IPS-18c (cell line): ENCODE results near the gene PGLYRP2.

Experiments used
- H3K4me3 ChIP-seq: 2 replicates; pipeline ENCODE4 v1.7.0; 2013; ENCODE audit warnings: low read depth, mild to moderate bottlenecking, low read length, moderate library complexity; ENCODE audit not compliant: insufficient read depth
- H3K9me3 ChIP-seq: one replicate; pipeline ENCODE4 v1.6.1; 2013; ENCODE audit warnings: mild to moderate bottlenecking, low read length, moderate library complexity; ENCODE audit not compliant: control insufficient read depth, insufficient read depth

PGLYRP2 gene

DNA sequence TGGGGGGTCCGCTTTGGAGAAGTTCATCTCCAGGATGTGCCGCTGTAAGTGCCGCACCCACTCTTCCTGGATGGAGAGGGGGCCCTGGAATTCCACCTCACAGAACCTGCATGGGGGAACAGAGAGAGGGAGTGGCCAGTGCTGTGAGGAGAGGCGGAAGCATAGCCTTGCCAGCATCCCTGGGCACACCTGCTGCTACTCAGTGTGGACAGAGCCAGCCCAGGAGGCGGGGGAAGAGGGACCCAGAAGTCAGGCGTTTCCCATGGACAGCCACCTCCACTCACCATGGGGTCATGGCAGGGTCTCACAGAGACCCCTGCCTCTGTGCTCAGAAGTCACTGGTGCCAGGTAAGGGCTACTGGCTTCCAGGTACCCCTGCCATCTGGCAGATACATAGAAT is 56.2 kb downstream of the PGLYRP2 start:
- H3K9me3 ChIP-seq, result peaks cover 7% of the 10 kb centered on the region
- H3K4me3 ChIP-seq, result no peak overlapping the region

GRCh38 chr19:15422296-15423075 is 56.8 kb downstream of the PGLYRP2 start:
- Histone ChIP-seq H3K4me3 (no peak overlapping the region), H3K9me3 (peaks cover 7% of the 10 kb centered on the region)

DNA sequence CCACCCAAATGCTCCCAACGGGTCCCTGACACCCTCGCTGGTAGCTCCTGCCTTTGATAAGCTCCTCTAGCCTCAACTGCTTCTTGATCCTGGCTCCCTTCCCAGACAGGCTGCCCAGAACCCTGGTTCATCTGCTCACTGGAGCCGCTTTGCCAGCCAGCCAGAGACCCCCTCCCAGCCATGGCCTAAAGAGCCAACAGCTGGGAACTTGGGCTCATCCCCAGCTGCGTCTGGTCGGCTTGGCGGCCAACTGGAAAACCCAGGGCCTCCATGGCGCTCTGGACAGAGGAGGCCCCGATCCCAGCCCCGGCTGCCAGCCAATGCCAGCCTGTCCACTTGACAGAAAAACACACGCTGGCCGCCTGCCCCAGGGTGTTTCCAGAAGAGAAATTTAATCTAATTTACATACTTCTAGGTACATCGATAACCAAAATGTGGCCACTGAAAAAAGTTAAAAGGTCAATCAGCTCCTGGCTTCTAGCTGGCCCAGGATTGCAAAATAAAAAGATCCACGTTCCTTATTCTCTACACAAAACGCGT is 57.5 kb downstream of the PGLYRP2 start:
- Histone ChIP-seq H3K4me3 (no peak overlapping the region), H3K9me3 (peaks cover 7% of the 10 kb centered on the region)

GRCh38 chr19:15421136-15421695 is 58.1 kb downstream of the PGLYRP2 start:
- Histone ChIP-seq H3K9me3 (peaks cover 7% of the 10 kb centered on the region), H3K4me3 (no peak overlapping the region)

DNA sequence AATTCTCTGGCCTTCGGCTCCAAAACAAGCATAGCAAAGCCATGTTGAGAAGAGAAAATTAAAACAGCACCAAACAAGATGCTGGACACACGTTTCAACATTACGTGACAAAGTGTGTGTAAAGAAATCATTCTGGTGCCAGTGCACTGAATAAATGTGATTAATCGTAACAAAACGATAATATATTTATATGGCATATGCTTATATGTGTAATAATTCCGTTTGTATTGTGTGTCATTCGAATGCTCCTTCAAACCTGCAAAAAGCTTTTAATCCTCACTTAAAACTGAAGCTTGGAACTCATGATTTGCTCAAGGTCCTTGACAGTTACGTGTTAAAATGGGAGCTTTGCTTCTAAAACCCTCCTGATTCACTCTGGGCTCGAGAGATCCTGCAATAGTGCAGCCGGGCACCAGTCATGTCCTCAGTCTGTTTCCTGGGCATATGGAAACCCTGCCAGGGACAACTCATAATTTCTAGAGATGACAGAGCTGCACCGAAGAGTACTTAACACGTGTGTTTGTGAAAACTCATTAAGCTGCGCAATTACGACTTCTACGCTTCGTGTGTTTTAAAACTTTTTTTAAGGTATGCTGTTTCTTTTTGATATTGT is 59.8 kb downstream of the PGLYRP2 start:
- Histone ChIP-seq H3K4me3 (no peak overlapping the region; the same call in 1 of the 2 replicates), H3K9me3 (peaks cover 7% of the 10 kb centered on the region)
